ENCODE data around the gene PCDH12. TPM values are rescaled to one million over a fixed set of nuclear protein-coding genes. Genes with fewer than 3 reads are reported as not detected.

The PCDH12 gene
- total RNA-seq, 1 experiment from 2014 or later: 0.10 TPM

GRCh38 chr5:141915881-141916336 lies 42.1 kb downstream of the PCDH12 start:
- DNase-seq: peak; percentile 63
- H3K36me3 ChIP-seq (replicated peaks; ENCODE audit: control insufficient read depth, insufficient read depth, low read length): no peaks in the 10 kb centered on the region
- H3K27me3 ChIP-seq (ENCODE audit: control insufficient read depth, insufficient read depth, low read length): peaks cover 19% of the 10 kb centered on the region
- H3K4me3 ChIP-seq (ENCODE audit: insufficient read depth, low read depth, low read length): no peak overlapping the region

GRCh38 chr5:141914797-141915196 lies 43.2 kb downstream of the PCDH12 start:
- Histone ChIP-seq H3K4me3 (ENCODE audit: insufficient read depth, low read depth, low read length) (no peak overlapping the region), H3K36me3 (replicated peaks; ENCODE audit: control insufficient read depth, insufficient read depth, low read length) (no peaks in the 10 kb centered on the region), H3K27me3 (ENCODE audit: control insufficient read depth, insufficient read depth, low read length) (peaks cover 19% of the 10 kb centered on the region)
- DNase-seq: peak; percentile 10

GRCh38 chr5:141914199-141914743 lies 43.7 kb downstream of the PCDH12 start:
- Histone ChIP-seq H3K4me3 (ENCODE audit: insufficient read depth, low read depth, low read length) (peak overlapping the region; percentile 46), H3K27me3 (ENCODE audit: control insufficient read depth, insufficient read depth, low read length) (peaks cover 19% of the 10 kb centered on the region), H3K36me3 (replicated peaks; ENCODE audit: control insufficient read depth, insufficient read depth, low read length) (no peaks in the 10 kb centered on the region)
- DNase-seq: peak; percentile 89

GRCh38 chr5:141913560-141914198 lies 44.3 kb downstream of the PCDH12 start:
- peak; percentile 58 for DNase-seq
- Histone ChIP-seq H3K4me3 (ENCODE audit: insufficient read depth, low read depth, low read length) (peak overlapping the region; percentile 46), H3K27me3 (ENCODE audit: control insufficient read depth, insufficient read depth, low read length) (peaks cover 19% of the 10 kb centered on the region), H3K36me3 (replicated peaks; ENCODE audit: control insufficient read depth, insufficient read depth, low read length) (no peaks in the 10 kb centered on the region)

GRCh38 chr5:141910271-141910673 lies 47.7 kb downstream of the PCDH12 start:
- no peaks in the 10 kb centered on the region for H3K36me3 ChIP-seq (replicated peaks; ENCODE audit: control insufficient read depth, insufficient read depth, low read length)
- no peak for DNase-seq
- no peak overlapping the region for H3K4me3 ChIP-seq (ENCODE audit: insufficient read depth, low read depth, low read length)
- peaks cover 17% of the 10 kb centered on the region for H3K27me3 ChIP-seq (ENCODE audit: control insufficient read depth, insufficient read depth, low read length)

GRCh38 chr5:141909212-141909611 lies 48.8 kb downstream of the PCDH12 start:
- Histone ChIP-seq H3K36me3 (replicated peaks; ENCODE audit: control insufficient read depth, insufficient read depth, low read length) (no peaks in the 10 kb centered on the region), H3K27me3 (ENCODE audit: control insufficient read depth, insufficient read depth, low read length) (peaks cover 14% of the 10 kb centered on the region), H3K4me3 (ENCODE audit: insufficient read depth, low read depth, low read length) (no peak overlapping the region)
- DNase-seq: no peak

- peaks cover 10% of the 10 kb centered on the region for H3K27me3 ChIP-seq (ENCODE audit: control insufficient read depth, insufficient read depth, low read length)
- H3K36me3 ChIP-seq (replicated peaks; ENCODE audit: control insufficient read depth, insufficient read depth, low read length): no peaks in the 10 kb centered on the region
- H3K4me3 ChIP-seq (ENCODE audit: insufficient read depth, low read depth, low read length): no peak overlapping the region
- no peak for DNase-seq
Measured at GRCh38 chr5:141908796-141909195, 49.2 kb downstream of the PCDH12 start.

- Histone ChIP-seq H3K4me3 (ENCODE audit: insufficient read depth, low read depth, low read length) (no peak overlapping the region), H3K36me3 (replicated peaks; ENCODE audit: control insufficient read depth, insufficient read depth, low read length) (no peaks in the 10 kb centered on the region), H3K27me3 (ENCODE audit: control insufficient read depth, insufficient read depth, low read length) (no peaks in the 10 kb centered on the region)
- DNase-seq: no peak
Measured at GRCh38 chr5:141906972-141907371, 51.0 kb downstream of the PCDH12 start.

- no peak for DNase-seq
- no peak overlapping the region for H3K4me3 ChIP-seq (ENCODE audit: insufficient read depth, low read depth, low read length)
- H3K36me3 ChIP-seq (replicated peaks; ENCODE audit: control insufficient read depth, insufficient read depth, low read length): no peaks in the 10 kb centered on the region
- H3K27me3 ChIP-seq (ENCODE audit: control insufficient read depth, insufficient read depth, low read length): no peaks in the 10 kb centered on the region
Measured at GRCh38 chr5:141906517-141906916, 51.5 kb downstream of the PCDH12 start.

GRCh38 chr5:141904551-141904950 lies 53.5 kb downstream of the PCDH12 start:
- DNase-seq: no peak
- Histone ChIP-seq H3K36me3 (replicated peaks; ENCODE audit: control insufficient read depth, insufficient read depth, low read length) (no peaks in the 10 kb centered on the region), H3K27me3 (ENCODE audit: control insufficient read depth, insufficient read depth, low read length) (no peaks in the 10 kb centered on the region), H3K4me3 (ENCODE audit: insufficient read depth, low read depth, low read length) (no peak overlapping the region)

GRCh38 chr5:141903261-141903660 lies 54.7 kb downstream of the PCDH12 start:
- no peak overlapping the region for H3K4me3 ChIP-seq (ENCODE audit: insufficient read depth, low read depth, low read length)
- H3K27me3 ChIP-seq (ENCODE audit: control insufficient read depth, insufficient read depth, low read length): no peaks in the 10 kb centered on the region
- no peak for DNase-seq
- no peaks in the 10 kb centered on the region for H3K36me3 ChIP-seq (replicated peaks; ENCODE audit: control insufficient read depth, insufficient read depth, low read length)

GRCh38 chr5:141902015-141902814 lies 55.8 kb downstream of the PCDH12 start:
- Histone ChIP-seq H3K27me3 (ENCODE audit: control insufficient read depth, insufficient read depth, low read length) (no peaks in the 10 kb centered on the region), H3K36me3 (replicated peaks; ENCODE audit: control insufficient read depth, insufficient read depth, low read length) (no peaks in the 10 kb centered on the region), H3K4me3 (ENCODE audit: insufficient read depth, low read depth, low read length) (no peak overlapping the region)
- no peak for DNase-seq

GRCh38 chr5:141898448-141899049 lies 59.5 kb downstream of the PCDH12 start:
- no peaks in the 10 kb centered on the region for H3K27me3 ChIP-seq (ENCODE audit: control insufficient read depth, insufficient read depth, low read length)
- no peak overlapping the region for H3K4me3 ChIP-seq (ENCODE audit: insufficient read depth, low read depth, low read length)
- DNase-seq: no peak
- H3K36me3 ChIP-seq (replicated peaks; ENCODE audit: control insufficient read depth, insufficient read depth, low read length): no peaks in the 10 kb centered on the region

- no peaks in the 10 kb centered on the region for H3K36me3 ChIP-seq (replicated peaks; ENCODE audit: control insufficient read depth, insufficient read depth, low read length)
- H3K4me3 ChIP-seq (ENCODE audit: insufficient read depth, low read depth, low read length): no peak overlapping the region
- DNase-seq: no peak
- H3K27me3 ChIP-seq (ENCODE audit: control insufficient read depth, insufficient read depth, low read length): no peaks in the 10 kb centered on the region
Measured at GRCh38 chr5:141897425-141897824, 60.6 kb downstream of the PCDH12 start.
